Chondrocyte (in vitro differentiated cells): Measurements from ENCODE around the gene WFDC6. TPM values are rescaled to one million over a fixed set of nuclear protein-coding genes. Genes with fewer than 3 reads are reported as not detected.

Source experiments
- DNase-seq: peaks from one replicate; pipeline ENCODE4 v3.0.0; 2021; ENCODE audit warnings: mixed read lengths, low spot score
- H3K27ac Mint-ChIP-seq: one replicate; pipeline ENCODE4 v1.8.0; 2021; ENCODE audit warnings: mild to moderate bottlenecking, moderate library complexity, mixed read lengths; ENCODE audit not compliant: unreplicated experiment
- H3K27me3 Mint-ChIP-seq: 2 replicates; pipeline ENCODE4 v1.8.0; 2021; ENCODE audit warnings: low read depth, mixed read lengths
- H3K36me3 Mint-ChIP-seq: 2 replicates; pipeline ENCODE4 v1.8.0; 2021; ENCODE audit warnings: low read depth, mixed read lengths
- H3K4me1 Mint-ChIP-seq: 2 replicates; pipeline ENCODE4 v1.8.0; 2021; ENCODE audit warnings: low read depth, mild to moderate bottlenecking, mixed read lengths
- H3K4me3 Mint-ChIP-seq: one replicate; pipeline ENCODE4 v1.8.0; 2021; ENCODE audit warnings: mild to moderate bottlenecking, moderate library complexity, mixed read lengths; ENCODE audit not compliant: unreplicated experiment
- H3K9me3 Mint-ChIP-seq: 2 replicates; pipeline ENCODE4 v1.8.0; 2021; ENCODE audit warnings: low read depth, mixed read lengths
- CTCF ChIP-seq: fragments of 200-600 bp; sonication (generic); IDR thresholded peaks from 2 replicates; pipeline ENCODE4 v1.5.0; 2021; ENCODE audit warnings: antibody characterized with exemption, mild to moderate bottlenecking, moderate library complexity
- total RNA-seq: library from RNA; stranded (reverse); gene quantifications from 3 replicates; pipeline ENCODE4 v1.2.1, GENCODE V29; 2021

The WFDC6 gene
- total RNA-seq, 1 donor from 2014 or later, result not detected

GRCh38 chr20:45555198-45555597 is 15.9 kb upstream of the WFDC6 start:
- Mint-ChIP-seq H3K4me1 (no peaks in the 10 kb centered on the region), H3K9me3 (peaks cover 7% of the 10 kb centered on the region), H3K27me3 (peaks cover 9% of the 10 kb centered on the region), H3K36me3 (no peaks in the 10 kb centered on the region), H3K27ac (no peak overlapping the region), H3K4me3 (no peak overlapping the region)
- TF ChIP-seq CTCF, result no peak
- DNase-seq, result no peak

DNA sequence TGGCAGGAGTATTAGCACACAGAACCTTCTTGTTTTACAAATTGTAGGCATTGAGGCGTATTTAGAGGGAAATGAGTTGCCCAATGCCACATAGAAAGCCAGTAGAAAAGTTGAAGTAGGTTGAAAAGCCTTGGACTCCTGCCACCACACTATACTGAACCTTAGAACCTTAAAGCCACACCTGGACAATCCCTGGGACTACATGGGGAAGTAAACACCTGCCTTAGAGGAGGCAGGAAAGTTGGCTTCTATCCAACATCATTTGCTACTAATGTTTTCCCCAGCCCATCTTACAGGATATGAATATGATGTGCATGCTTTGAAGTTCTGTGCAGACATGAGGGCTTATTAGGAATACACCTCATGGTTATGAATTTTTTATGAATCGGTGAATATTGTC is 13.2 kb upstream of the WFDC6 start:
- Mint-ChIP-seq H3K9me3 (peaks cover 7% of the 10 kb centered on the region), H3K27ac (no peak overlapping the region), H3K4me3 (no peak overlapping the region), H3K4me1 (no peaks in the 10 kb centered on the region), H3K27me3 (peaks cover 14% of the 10 kb centered on the region), H3K36me3 (no peaks in the 10 kb centered on the region)
- TF ChIP-seq CTCF, result no peak
- no peak for DNase-seq

GRCh38 chr20:45550765-45551164 is 11.5 kb upstream of the WFDC6 start:
- no peak for TF ChIP-seq CTCF
- DNase-seq, result no peak
- Mint-ChIP-seq H3K4me3 (no peak overlapping the region), H3K36me3 (no peaks in the 10 kb centered on the region), H3K27me3 (peaks cover 25% of the 10 kb centered on the region), H3K27ac (no peak overlapping the region), H3K4me1 (no peaks in the 10 kb centered on the region), H3K9me3 (peaks cover 4% of the 10 kb centered on the region)

GRCh38 chr20:45548410-45548809 is 9.1 kb upstream of the WFDC6 start:
- Mint-ChIP-seq H3K27ac (no peak overlapping the region), H3K36me3 (no peaks in the 10 kb centered on the region), H3K9me3 (peaks cover under 1% of the 10 kb centered on the region), H3K27me3 (peaks cover 34% of the 10 kb centered on the region), H3K4me1 (no peaks in the 10 kb centered on the region), H3K4me3 (no peak overlapping the region)
- no peak for TF ChIP-seq CTCF
- no peak for DNase-seq

DNA sequence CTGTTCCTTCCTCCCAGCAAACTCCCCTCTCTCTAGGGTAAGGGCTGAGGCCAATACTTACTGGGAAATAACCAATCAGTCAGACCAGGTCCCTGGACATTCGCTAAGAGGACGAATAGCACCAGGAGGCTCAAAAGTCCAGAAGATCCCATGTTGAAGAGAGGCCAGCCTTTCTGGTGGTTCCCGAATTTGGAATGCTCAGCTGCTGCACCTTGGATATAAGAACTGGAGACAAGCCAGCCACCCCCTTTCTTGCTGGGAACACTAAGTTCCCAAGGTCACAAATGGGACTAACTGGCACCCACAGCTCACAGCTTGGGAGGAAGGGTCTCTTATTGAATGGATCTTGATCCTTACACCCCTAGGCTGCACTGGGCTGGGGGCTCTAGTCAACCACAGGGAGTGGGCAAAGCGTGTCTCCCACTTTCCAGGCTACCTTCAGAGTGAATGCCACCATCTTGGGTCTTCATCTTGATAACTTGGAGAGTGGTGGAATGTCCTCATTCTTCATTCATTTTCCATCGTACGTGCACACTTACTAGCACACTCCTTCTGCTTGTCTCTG is 8.0 kb upstream of the WFDC6 start, which contains the start of gene EPPIN:
EPPIN (minus strand) TSS at position 196 of the 565 bp plus-strand sequence; CDS start at position 152, 44 bp downstream.
- no peak for TF ChIP-seq CTCF
- no peaks in the 10 kb centered on the region for H3K36me3 Mint-ChIP-seq
- H3K27me3 Mint-ChIP-seq, result peaks cover 37% of the 10 kb centered on the region
- H3K4me3 Mint-ChIP-seq, result no peak within 1 kb of the TSS
- no peaks in the 10 kb centered on the region for H3K9me3 Mint-ChIP-seq
- no peak within 1 kb of the TSS for H3K27ac Mint-ChIP-seq
- H3K4me1 Mint-ChIP-seq, result no peaks in the 10 kb centered on the region
- no peak for DNase-seq
